ENCODE data around the gene GPN1. TPM values are rescaled to one million over a fixed set of nuclear protein-coding genes. Genes with fewer than 3 reads are reported as not detected.
"Not testable (repeated sequence)": the region's sequence is repeated elsewhere in the genome, so short reads cannot be mapped to it uniquely, and the experiment has no call there.

Gene GPN1
- total RNA-seq, 1 donor from 2014 or later, result 26.5 TPM

GRCh38 chr2:27593240-27593639 is 35.6 kb upstream of the GPN1 start:
- Mint-ChIP-seq H3K27me3 (ENCODE audit: low read depth) (no peaks in the 10 kb centered on the region), H3K4me3 (ENCODE audit: unreplicated experiment) (no peak overlapping the region), H3K27ac (ENCODE audit: unreplicated experiment) (no peak overlapping the region), H3K9me3 (ENCODE audit: low read depth) (peaks cover 21% of the 10 kb centered on the region), H3K36me3 (ENCODE audit: low read depth) (peaks cover 14% of the 10 kb centered on the region), H3K4me1 (ENCODE audit: low read depth) (peaks cover 26% of the 10 kb centered on the region)
- no peak for DNase-seq (ENCODE audit: low spot score)
- no peak for TF ChIP-seq CTCF (IDR thresholded peaks at IDR 0.05)

- not testable (repeated sequence) for DNase-seq (ENCODE audit: low spot score); H3K27me3 Mint-ChIP-seq (ENCODE audit: low read depth); H3K27ac Mint-ChIP-seq (ENCODE audit: unreplicated experiment); H3K4me3 Mint-ChIP-seq (ENCODE audit: unreplicated experiment)
- Mint-ChIP-seq H3K9me3 (ENCODE audit: low read depth) (peaks cover 21% of the 10 kb centered on the region), H3K4me1 (ENCODE audit: low read depth) (peaks cover 18% of the 10 kb centered on the region), H3K36me3 (ENCODE audit: low read depth) (peaks cover 14% of the 10 kb centered on the region)
Observed at GRCh38 chr2:27594020-27594703, 34.7 kb upstream of the GPN1 start.

GRCh38 chr2:27595412-27595811 is 33.4 kb upstream of the GPN1 start:
- H3K4me3 Mint-ChIP-seq (ENCODE audit: unreplicated experiment); H3K27me3 Mint-ChIP-seq (ENCODE audit: low read depth); H3K27ac Mint-ChIP-seq (ENCODE audit: unreplicated experiment); DNase-seq (ENCODE audit: low spot score): not testable (repeated sequence)
- Mint-ChIP-seq H3K4me1 (ENCODE audit: low read depth) (peaks cover 18% of the 10 kb centered on the region), H3K9me3 (ENCODE audit: low read depth) (peaks cover 13% of the 10 kb centered on the region), H3K36me3 (ENCODE audit: low read depth) (peaks cover 18% of the 10 kb centered on the region)

GRCh38 chr2:27596627-27597026 is 32.2 kb upstream of the GPN1 start:
- H3K9me3 Mint-ChIP-seq (ENCODE audit: low read depth), result peaks cover 7% of the 10 kb centered on the region
- no peak for DNase-seq (ENCODE audit: low spot score)
- no peak for TF ChIP-seq CTCF (IDR thresholded peaks at IDR 0.05)
- no peak overlapping the region for H3K27ac Mint-ChIP-seq (ENCODE audit: unreplicated experiment)
- H3K36me3 Mint-ChIP-seq (ENCODE audit: low read depth), result peaks cover 18% of the 10 kb centered on the region
- peaks cover 15% of the 10 kb centered on the region for H3K4me1 Mint-ChIP-seq (ENCODE audit: low read depth)
- H3K27me3 Mint-ChIP-seq (ENCODE audit: low read depth), result no peaks in the 10 kb centered on the region
- no peak overlapping the region for H3K4me3 Mint-ChIP-seq (ENCODE audit: unreplicated experiment)

GRCh38 chr2:27606611-27607010 is 22.2 kb upstream of the GPN1 start:
- Mint-ChIP-seq H3K4me1 (ENCODE audit: low read depth) (peaks cover 7% of the 10 kb centered on the region), H3K9me3 (ENCODE audit: low read depth) (no peaks in the 10 kb centered on the region), H3K36me3 (ENCODE audit: low read depth) (peaks cover 23% of the 10 kb centered on the region), H3K27ac (ENCODE audit: unreplicated experiment) (peak overlapping the region; percentile 70), H3K4me3 (ENCODE audit: unreplicated experiment) (no peak overlapping the region), H3K27me3 (ENCODE audit: low read depth) (no peaks in the 10 kb centered on the region)
- no peak for TF ChIP-seq CTCF (IDR thresholded peaks at IDR 0.05)
- no peak for DNase-seq (ENCODE audit: low spot score)

GRCh38 chr2:27613985-27614384 is 14.9 kb upstream of the GPN1 start:
- no peak overlapping the region for H3K4me3 Mint-ChIP-seq (ENCODE audit: unreplicated experiment)
- no peak overlapping the region for H3K27ac Mint-ChIP-seq (ENCODE audit: unreplicated experiment)
- no peak for DNase-seq (ENCODE audit: low spot score)
- H3K36me3 Mint-ChIP-seq (ENCODE audit: low read depth), result peaks cover 26% of the 10 kb centered on the region
- no peaks in the 10 kb centered on the region for H3K27me3 Mint-ChIP-seq (ENCODE audit: low read depth)
- no peak for TF ChIP-seq CTCF (IDR thresholded peaks at IDR 0.05)
- H3K9me3 Mint-ChIP-seq (ENCODE audit: low read depth), result no peaks in the 10 kb centered on the region
- H3K4me1 Mint-ChIP-seq (ENCODE audit: low read depth), result peaks cover 4% of the 10 kb centered on the region
